CD4-positive, alpha-beta T cell treated with Interleukin-15 for 1 hour (primary cell): Measurements from ENCODE around the gene L2HGDH.
A peak's percentile ranks its signal among the peaks of the same experiment; 100 is the strongest.
"Not testable (repeated sequence)": the region's sequence is repeated elsewhere in the genome, so short reads cannot be mapped to it uniquely, and the experiment has no call there.

ENCODE experiments used
- DNase-seq: peaks from one replicate; pipeline ENCODE4 v3.0.0-alpha.2; 2020

Gene L2HGDH

GRCh38 chr14:50311972-50312733 is at the start of gene L2HGDH, which contains the start of gene DMAC2L:
TSS of gene L2HGDH (minus strand) at chr14:50312229. CDS start at chr14:50312150, 79 bp downstream.
TSS of gene DMAC2L (plus strand) at chr14:50312324. CDS start at chr14:50321488, 9,164 bp downstream.
- peak; percentile 90 for DNase-seq

- no peak for DNase-seq
Measured at GRCh38 chr14:50360851-50361250, 48.8 kb upstream of the L2HGDH start.

GRCh38 chr14:50360093-50360492 is 48.1 kb upstream of the L2HGDH start:
- no peak for DNase-seq

GRCh38 chr14:50359631-50360030 is 47.6 kb upstream of the L2HGDH start:
- no peak for DNase-seq

- no peak for DNase-seq
Measured at GRCh38 chr14:50357753-50358395, 45.8 kb upstream of the L2HGDH start.

GRCh38 chr14:50357124-50357523 is 45.1 kb upstream of the L2HGDH start:
- DNase-seq: no peak

GRCh38 chr14:50356283-50356682 is 44.3 kb upstream of the L2HGDH start:
- not testable (repeated sequence) for DNase-seq

- DNase-seq: no peak
Measured at GRCh38 chr14:50355692-50356091, 43.7 kb upstream of the L2HGDH start.

- DNase-seq: no peak
Measured at GRCh38 chr14:50354527-50354926, 42.5 kb upstream of the L2HGDH start.

GRCh38 chr14:50353126-50353525 is 41.1 kb upstream of the L2HGDH start:
- no peak for DNase-seq

- no peak for DNase-seq
Measured at GRCh38 chr14:50352584-50352983, 40.6 kb upstream of the L2HGDH start.

GRCh38 chr14:50350975-50351374 is 38.9 kb upstream of the L2HGDH start:
- no peak for DNase-seq

GRCh38 chr14:50348933-50349332 is 36.9 kb upstream of the L2HGDH start:
- DNase-seq: no peak

- DNase-seq: no peak
Measured at GRCh38 chr14:50347521-50347920, 35.5 kb upstream of the L2HGDH start.

- DNase-seq: no peak
Measured at GRCh38 chr14:50345846-50346422, 33.9 kb upstream of the L2HGDH start.

- no peak for DNase-seq
Measured at GRCh38 chr14:50344876-50345563, 33.0 kb upstream of the L2HGDH start.

- no peak for DNase-seq
Measured at GRCh38 chr14:50344116-50344775, 32.2 kb upstream of the L2HGDH start.

- no peak for DNase-seq
Measured at GRCh38 chr14:50343434-50343833, 31.4 kb upstream of the L2HGDH start.

- peak; percentile 58 for DNase-seq
Measured at GRCh38 chr14:50342221-50343078, 30.4 kb upstream of the L2HGDH start.

GRCh38 chr14:50340963-50341362 is 28.9 kb upstream of the L2HGDH start:
- no peak for DNase-seq

GRCh38 chr14:50340045-50340444 is 28.0 kb upstream of the L2HGDH start:
- DNase-seq: no peak
